ENCODE data around the gene HOXC11. TPM values are rescaled to one million over a fixed set of nuclear protein-coding genes. Genes with fewer than 3 reads are reported as not detected.

HOXC11 gene
- polyA plus RNA-seq, 3 donors from 2014 or later = not detected

- no peak overlapping the region for H3K4me3 Mint-ChIP-seq
Observed at GRCh38 chr12:54022960-54023884, 50.3 kb downstream of the HOXC11 start.

GRCh38 chr12:54024127-54024526 is 51.2 kb downstream of the HOXC11 start:
- DNase-seq = no peak
- no peaks in the 10 kb centered on the region for H3K36me3 Mint-ChIP-seq
- peaks cover 0 to 2% (median 0%) of the 10 kb centered on the region in 6 donors for H3K9me3 Mint-ChIP-seq
- H3K4me3 Mint-ChIP-seq = no peak overlapping the region
- peaks cover 25 to 58% (median 55%) of the 10 kb centered on the region in 3 donors for H3K27me3 Mint-ChIP-seq (ENCODE audit: low read depth in 3 of 3)
- H3K27ac Mint-ChIP-seq = no peak overlapping the region
- peaks cover 5 to 15% of the 10 kb centered on the region in 2 donors for H3K4me1 Mint-ChIP-seq

More at GRCh38 chr12:54022960-54023884, 50.3 kb downstream of the HOXC11 start:
- H3K27ac Mint-ChIP-seq = no peak overlapping the region
- H3K4me1 Mint-ChIP-seq = peaks cover 9 to 14% of the 10 kb centered on the region in 2 donors
- DNase-seq = no peak
- peaks cover 0 to 2% (median 0%) of the 10 kb centered on the region in 6 donors for H3K9me3 Mint-ChIP-seq
- H3K27me3 Mint-ChIP-seq (ENCODE audit: low read depth in 3 of 3) = peaks cover 25 to 50% (median 49%) of the 10 kb centered on the region in 3 donors
- no peaks in the 10 kb centered on the region for H3K36me3 Mint-ChIP-seq

DNA sequence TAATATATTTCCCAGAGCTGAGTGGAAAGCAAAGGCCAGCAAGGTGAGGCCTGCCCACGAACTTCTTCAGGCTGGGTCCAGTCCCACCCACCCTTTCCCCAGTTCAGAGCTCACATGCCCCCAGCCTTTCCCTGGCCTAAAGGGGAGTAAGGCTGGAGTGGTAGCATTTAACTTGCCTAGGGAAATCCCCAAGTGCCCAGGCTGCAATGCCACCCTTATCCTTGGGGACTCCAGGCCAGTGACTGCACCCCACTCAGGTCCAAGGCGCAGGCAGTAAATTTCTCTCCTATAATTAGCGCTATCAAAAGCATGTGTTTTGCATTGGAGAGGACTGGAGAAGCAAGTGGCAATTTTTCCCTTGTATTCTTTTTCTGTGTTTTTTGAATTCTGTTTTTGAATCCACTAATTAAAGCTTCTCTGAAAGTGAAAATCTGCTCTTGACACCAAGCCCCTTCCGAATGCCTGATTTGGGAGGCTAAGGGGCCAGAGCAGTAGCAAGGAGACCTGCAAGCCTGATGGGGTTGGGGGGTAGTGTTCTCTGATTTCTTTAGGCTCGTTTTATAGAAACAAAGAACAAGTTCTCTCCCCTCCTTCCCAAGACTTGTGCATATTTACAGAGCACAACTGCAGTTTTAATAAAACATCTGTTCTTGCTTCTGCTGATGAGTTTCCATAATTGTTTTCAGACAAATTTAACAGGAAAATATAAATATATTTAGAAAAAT is 51.8 kb downstream of the HOXC11 start:
- Mint-ChIP-seq H3K4me3 (no peak overlapping the region), H3K27ac (no peak overlapping the region), H3K36me3 (no peaks in the 10 kb centered on the region), H3K4me1 (peaks cover 2 to 10% of the 10 kb centered on the region in 2 donors), H3K27me3 (ENCODE audit: low read depth in 3 of 3) (peaks cover 29 to 58% (median 55%) of the 10 kb centered on the region in 3 donors), H3K9me3 (peaks cover 0 to 2% (median 0%) of the 10 kb centered on the region in 6 donors)
- DNase-seq = no peak

DNA sequence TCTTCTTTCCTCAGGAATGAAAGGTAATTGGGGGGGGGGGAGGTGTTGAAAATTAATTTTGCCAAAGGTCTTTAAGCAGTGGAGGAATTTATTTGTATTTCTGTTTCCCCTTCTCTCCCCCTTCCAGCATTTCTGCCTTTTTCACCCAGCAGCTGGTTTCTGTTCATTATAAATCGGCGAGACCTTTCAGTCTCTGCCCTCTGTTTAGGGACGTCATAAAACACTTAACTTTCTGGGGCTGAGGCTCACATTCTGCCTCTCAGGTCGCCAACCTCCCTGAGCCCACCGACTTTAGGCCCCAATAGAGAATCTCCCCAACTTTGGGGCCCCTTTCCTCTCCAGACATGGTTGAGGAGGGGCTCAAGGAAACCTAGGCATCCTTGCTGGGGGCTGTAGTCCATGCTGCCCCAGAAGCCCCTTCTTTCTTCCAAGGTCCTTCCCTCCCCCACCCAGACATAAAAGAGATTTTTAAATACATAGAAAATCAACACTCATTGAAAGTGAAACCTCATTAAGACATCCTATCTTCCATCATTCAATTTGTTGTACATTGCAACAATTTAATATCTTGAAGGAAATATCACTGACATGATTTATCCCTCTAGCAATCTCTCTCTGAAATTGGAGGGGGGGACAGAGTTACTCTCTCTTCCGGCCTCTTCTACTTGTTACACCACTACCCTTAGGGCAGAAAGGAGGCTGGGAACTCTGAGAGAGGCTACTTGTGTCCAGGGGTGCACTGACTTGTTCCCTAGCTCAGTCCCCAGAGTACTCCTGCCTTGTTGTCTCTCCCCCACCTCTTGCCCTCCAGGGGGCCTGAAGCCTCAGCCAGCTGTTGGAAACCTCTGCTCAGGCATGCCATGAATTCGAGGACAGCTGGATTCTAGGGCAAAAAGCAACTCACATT is 52.8 kb downstream of the HOXC11 start:
- Mint-ChIP-seq H3K4me1 (peaks cover 0 to 5% of the 10 kb centered on the region in 2 donors), H3K27ac (no peak overlapping the region), H3K36me3 (no peaks in the 10 kb centered on the region), H3K9me3 (peaks cover 0 to 2% (median 0%) of the 10 kb centered on the region in 6 donors), H3K27me3 (ENCODE audit: low read depth in 3 of 3) (peaks cover 35 to 59% (median 59%) of the 10 kb centered on the region in 3 donors), H3K4me3 (no peak overlapping the region)
- no peak for DNase-seq

- peaks cover 37 to 65% (median 60%) of the 10 kb centered on the region in 3 donors for H3K27me3 Mint-ChIP-seq (ENCODE audit: low read depth in 3 of 3)
- H3K9me3 Mint-ChIP-seq = peaks cover 0 to 2% (median 0%) of the 10 kb centered on the region in 6 donors
- peaks cover 0 to 5% of the 10 kb centered on the region in 2 donors for H3K4me1 Mint-ChIP-seq
- no peak overlapping the region for H3K4me3 Mint-ChIP-seq
- no peak for DNase-seq
- H3K27ac Mint-ChIP-seq = no peak overlapping the region
- H3K36me3 Mint-ChIP-seq = no peaks in the 10 kb centered on the region
Observed at GRCh38 chr12:54026640-54027441, 53.9 kb downstream of the HOXC11 start.

Other genes starting within 250 kb of the HOXC11 start
- gene CALCOCO1, start 245.7 kb upstream of the HOXC11 start, polyA plus RNA-seq = 100 to 1,000 TPM in 2 of 3 donors, 10 to 100 TPM in 1; 81.7 to 110 (median 100) TPM
- gene CISTR, start 221.1 kb upstream of the HOXC11 start, polyA plus RNA-seq = not detected
- not detected for gene HOXC13, start 34.3 kb upstream of the HOXC11 start, polyA plus RNA-seq
- not detected for gene HOXC12, start 18.2 kb upstream of the HOXC11 start, polyA plus RNA-seq
- not detected for gene HOTAIR, start 1.8 kb downstream of the HOXC11 start, polyA plus RNA-seq
- not detected for gene HOXC10, start 12.0 kb downstream of the HOXC11 start, polyA plus RNA-seq
- not detected for gene HOXC9, start 27.0 kb downstream of the HOXC11 start, polyA plus RNA-seq
- gene HOXC8, start 35.9 kb downstream of the HOXC11 start, polyA plus RNA-seq = not detected
- not detected for gene HOXC6, start 55.3 kb downstream of the HOXC11 start, polyA plus RNA-seq
- not detected for gene HOXC5, start 59.9 kb downstream of the HOXC11 start, polyA plus RNA-seq
- gene HOXC4, start 80.7 kb downstream of the HOXC11 start, polyA plus RNA-seq = under 1 TPM; 0.45 to 0.99 (median 0.92) TPM
- 10 to 100 TPM; 30.7 to 41.6 (median 34.4) TPM for gene SMUG1, start 215.9 kb downstream of the HOXC11 start, polyA plus RNA-seq

Measured in immature natural killer cell (primary cell).